ENCODE data around the gene TUBG2.
A peak's percentile ranks its signal among the peaks of the same experiment; 100 is the strongest.
"Not testable (repeated sequence)": the region's sequence is repeated elsewhere in the genome, so short reads cannot be mapped to it uniquely, and the experiment has no call there.

Gene TUBG2

DNA sequence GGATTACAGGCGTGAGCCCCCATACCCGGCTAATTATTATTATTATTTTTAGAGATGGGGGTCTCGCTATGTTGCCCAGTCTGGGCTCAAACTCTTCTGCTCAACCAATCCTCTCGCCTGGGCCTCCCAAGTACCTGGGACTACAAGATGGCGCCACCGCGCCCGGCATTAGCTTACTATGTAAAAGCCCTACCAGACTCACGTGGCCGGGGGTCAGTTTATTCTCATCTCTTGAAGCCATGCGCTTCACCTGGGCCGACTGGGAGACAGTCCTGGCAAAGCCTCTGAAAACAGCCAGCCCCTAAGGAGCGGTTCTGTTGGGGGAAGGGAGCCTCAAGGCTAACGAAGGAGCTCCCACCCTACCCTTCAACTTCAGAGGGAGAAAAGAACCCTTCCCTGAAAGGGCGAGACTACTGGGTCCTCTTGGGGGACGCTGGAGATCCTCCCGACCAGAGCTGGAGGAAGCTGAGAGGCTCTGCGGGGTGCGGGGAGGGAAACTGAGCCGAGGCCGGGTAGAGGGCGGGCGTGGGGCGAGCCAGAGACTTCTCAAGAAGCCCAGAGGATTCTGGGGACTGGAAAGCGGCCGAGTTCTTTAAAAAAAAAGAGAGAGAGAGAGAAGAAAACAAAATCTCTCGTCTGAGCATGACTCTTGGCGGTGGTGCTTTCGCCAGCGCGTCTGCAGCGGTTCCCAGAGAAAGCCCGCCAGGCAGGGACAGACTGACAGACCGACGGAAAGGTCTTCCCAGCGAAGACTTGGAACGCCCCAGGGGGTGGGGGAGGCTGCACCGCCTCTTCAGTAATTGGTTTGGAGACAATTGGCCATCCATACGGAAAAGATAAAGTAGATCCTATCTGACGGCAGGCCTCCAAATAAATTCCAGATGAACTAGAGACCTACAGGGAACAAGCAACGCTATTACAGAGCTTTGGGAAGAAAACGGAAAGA is 5.6 kb upstream of the TUBG2 start:
- DNase-seq (ENCODE audit: low read depth in 2 of 2) = peak; percentile 68 to 69

DNA sequence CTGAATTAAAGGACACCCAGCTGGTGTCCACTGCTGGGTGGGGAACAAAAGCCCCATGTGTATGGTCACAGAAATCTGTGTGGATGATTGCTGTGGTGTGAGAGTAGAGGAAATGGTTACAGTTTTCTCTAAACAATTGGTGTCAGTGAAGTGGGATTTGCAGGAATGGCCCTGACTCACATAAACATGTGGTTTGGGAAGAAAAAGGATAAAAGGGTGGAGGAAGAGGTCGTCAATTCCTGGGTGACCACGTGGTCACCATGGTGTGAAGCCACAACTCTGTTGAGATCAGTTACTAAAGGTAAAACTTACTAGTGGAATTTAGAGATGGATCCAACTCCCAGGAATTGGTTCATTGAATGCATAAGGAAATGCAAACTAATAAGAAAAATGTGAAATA is 3.6 kb upstream of the TUBG2 start:
- DNase-seq (ENCODE audit: low read depth in 2 of 2) = peak; percentile 36 to 37

DNA sequence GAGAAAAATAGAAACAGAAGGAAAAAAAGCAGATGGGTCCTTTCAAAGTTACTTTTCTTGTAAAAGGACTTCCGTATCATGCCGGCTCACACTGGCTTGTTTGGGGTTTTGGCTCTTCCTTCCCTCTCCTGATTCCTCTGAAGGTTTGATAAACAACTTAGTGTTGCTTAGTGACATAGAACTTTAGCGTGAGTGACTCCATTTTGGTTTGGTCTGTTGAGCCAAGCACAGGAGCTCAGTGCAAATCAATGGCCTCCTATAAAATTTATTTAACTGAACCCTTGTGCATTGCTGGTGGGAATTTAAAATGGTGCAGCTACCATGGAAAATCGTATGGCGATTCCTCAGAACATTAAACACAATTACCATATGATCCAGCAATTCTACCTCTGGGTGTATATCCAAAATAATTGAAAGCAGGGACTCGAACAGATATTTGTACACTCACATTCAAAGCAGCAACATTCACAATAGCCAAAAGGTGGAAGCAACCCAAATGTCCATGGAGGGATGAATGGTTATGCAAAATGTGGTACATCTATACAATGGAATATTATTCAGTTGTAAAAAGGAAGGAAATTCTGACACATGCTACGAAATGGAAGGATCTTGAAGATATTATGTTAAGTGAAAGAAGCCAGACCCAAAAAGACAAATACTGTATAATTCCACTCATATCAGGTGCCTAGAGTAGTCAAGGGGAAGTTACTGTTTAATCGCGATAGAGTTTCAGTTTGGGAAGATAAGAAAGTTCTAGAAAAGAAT is 1.1 kb upstream of the TUBG2 start:
- no peak for DNase-seq (ENCODE audit: low read depth in 2 of 2)

DNA sequence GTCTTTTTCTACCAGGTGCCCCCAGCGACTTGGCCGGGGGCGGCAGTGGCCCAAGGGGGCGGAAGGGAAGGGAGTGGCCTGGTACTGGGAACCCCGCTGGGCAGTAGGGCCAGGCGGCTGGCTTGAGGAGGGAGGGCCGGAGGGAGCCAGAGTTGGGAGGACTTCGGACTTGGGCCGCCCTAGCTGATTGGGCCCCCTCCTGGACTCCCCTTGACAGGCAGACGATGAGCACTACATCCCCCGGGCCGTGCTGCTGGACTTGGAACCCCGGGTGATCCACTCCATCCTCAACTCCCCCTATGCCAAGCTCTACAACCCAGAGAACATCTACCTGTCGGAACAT is 819 bp downstream of the TUBG2 start:
- DNase-seq (ENCODE audit: low read depth in 2 of 2) = not testable (repeated sequence)

DNA sequence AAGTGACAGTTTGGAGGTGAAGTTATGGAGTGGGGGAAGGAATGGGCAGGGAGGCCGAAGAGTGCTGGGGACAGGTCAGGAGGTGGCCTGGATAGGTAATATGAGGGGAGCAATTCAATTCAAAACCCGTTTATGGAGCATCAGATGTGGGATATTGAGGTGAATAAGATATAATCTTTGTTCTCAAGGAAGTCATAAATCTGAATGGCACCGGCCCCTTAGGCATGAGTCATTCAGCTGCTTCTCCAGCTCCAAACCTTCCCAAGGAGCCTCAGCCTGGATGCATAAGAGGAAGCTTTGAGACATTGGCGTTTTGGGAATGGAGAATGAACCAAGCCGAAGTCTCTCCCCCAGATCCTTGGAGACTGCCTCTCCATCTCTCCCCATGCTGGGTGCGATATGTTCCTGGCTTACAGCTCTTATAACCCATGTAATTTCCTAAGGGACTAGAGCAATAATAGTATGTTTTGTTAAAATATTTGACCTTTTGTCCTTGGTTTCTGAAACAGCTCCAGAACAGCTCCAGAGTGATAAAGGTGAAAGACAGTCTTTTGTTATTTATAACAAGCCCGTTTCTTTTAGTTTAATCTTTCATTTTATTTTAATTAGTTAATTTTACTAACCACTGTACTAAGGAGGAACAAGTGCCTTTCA is 1.7 kb downstream of the TUBG2 start:
- DNase-seq (ENCODE audit: low read depth in 2 of 2) = no peak

DNA sequence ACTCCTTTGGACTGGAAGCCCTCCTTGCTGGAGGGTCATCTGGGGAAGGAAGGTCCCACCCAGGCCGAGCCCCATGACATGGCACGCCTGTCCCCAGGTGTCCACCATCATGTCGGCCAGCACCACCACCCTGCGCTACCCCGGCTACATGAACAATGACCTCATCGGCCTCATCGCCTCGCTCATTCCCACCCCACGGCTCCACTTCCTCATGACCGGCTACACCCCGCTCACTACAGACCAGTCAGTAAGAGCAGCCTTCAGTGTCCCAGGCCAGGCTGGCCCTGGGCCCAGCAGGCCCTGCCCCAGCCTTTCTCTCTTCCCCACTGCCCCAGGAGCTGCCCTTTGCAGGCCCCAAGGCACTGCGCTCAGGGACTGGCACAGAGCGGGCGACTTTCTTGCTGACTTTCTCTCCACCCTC is 6.5 kb downstream of the TUBG2 start:
- no peak for DNase-seq (ENCODE audit: low read depth in 2 of 2)

DNA sequence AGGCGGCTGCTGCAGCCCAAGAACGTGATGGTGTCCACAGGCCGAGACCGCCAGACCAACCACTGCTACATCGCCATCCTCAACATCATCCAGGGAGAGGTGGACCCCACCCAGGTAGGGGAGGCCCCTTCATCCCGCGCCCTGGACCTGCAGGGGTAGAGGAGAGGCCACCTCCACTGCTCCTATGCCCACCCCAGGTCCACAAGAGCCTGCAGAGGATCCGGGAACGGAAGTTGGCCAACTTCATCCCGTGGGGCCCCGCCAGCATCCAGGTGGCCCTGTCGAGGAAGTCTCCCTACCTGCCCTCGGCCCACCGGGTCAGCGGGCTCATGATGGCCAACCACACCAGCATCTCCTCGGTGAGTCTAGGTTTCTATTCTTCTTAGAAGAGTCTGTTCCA is 7.0 kb downstream of the TUBG2 start:
- not testable (repeated sequence) for DNase-seq (ENCODE audit: low read depth in 2 of 2)

DNA sequence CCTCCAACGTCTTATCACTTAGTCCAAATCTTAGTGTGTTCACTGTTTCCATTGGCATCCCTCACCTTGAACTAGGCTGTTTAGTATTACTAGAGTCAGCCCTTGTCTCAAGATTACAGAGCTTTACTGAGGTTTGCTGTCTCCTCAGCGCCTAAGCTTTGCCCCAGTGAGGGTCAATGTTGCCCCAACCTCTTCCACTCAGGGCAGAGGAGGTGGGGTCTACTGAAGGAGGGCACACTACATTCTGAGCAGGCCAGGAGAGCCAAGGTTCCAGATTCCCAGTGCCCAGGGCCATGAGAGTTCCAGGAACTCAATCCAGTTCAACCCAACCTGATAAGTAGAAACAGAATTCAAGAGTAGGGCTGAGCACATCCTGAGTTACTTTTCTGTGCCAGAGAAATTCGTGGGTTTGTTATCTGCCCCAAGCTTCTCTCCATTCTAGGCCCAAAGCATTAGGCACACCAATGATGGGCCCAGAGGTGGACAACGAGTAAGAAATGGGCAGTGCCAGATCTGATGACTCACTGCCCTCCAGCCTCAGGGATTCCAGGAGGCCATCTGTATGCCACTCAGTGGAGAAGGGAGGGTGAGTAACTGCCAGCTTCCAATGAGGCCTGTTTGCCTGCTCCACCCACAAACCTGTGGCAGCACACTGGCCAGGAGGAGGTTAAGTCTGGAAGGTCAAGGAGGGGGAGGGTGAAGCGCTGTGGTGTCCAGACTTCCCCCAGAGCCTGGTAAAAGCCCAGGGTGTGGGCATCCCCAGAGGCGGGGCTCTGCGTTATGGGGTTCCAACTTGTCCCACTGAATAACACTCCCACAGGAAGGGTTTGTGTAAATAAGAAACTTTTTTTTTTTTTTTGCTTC is 8.2 kb downstream of the TUBG2 start:
- no peak for DNase-seq (ENCODE audit: low read depth in 2 of 2)

DNA sequence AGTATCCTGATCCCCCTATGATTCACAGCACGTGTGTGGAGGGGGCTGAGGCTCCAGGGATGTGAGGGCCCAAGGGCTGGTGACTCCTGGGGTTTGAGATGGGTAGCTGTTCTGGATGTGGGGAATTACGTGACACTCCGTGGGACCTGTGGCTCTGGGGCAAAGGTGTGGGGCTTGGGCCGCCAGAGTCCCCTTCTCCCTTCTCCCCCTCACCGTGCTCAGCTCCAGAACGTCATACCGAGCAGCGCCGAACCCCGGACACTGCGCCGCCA is 10.6 kb downstream of the TUBG2 start:
- no peak for DNase-seq (ENCODE audit: low read depth in 2 of 2)

DNA sequence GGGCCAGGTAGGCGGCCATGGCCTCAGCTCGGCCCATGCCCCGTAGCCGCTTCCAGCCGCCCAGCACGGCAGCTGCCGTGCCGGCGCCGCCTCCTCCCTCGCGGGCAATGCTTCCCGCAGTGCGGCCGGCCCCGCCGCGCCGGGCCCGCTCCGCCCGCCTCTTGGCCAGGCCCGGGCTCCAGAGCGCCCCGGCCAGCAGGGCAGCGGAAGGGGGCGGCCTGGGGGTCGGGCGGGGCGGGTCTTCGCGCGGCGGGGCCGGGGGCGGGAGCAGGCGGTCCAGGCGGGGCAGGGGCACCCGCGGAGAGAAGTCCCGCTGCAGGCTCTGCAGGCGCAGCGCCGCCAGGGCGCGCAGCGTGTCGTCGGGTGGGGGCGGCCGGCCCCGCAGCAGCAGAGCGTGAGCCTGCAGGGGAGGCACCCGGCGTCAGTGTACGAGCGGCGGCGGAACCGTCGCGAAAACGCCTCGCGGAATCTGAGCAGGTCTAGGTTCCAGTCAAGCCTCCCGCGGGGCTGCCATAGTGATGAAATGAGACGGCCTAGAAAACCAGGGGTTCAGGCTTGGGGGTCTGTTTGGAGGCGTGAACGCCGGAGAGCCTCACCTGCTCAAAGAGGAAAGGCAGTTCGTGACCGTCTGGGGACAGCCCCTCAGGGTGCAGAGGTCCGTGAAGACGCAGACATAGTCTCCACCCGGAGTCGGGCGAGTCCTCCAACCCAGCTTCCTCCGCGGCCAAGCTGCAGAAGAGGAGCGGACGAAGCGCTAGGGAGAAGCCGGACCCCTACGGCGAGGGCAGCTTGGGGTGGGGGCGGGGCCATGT is 11.1 kb downstream of the TUBG2 start:
- no peak for DNase-seq (ENCODE audit: low read depth in 2 of 2)

DNA sequence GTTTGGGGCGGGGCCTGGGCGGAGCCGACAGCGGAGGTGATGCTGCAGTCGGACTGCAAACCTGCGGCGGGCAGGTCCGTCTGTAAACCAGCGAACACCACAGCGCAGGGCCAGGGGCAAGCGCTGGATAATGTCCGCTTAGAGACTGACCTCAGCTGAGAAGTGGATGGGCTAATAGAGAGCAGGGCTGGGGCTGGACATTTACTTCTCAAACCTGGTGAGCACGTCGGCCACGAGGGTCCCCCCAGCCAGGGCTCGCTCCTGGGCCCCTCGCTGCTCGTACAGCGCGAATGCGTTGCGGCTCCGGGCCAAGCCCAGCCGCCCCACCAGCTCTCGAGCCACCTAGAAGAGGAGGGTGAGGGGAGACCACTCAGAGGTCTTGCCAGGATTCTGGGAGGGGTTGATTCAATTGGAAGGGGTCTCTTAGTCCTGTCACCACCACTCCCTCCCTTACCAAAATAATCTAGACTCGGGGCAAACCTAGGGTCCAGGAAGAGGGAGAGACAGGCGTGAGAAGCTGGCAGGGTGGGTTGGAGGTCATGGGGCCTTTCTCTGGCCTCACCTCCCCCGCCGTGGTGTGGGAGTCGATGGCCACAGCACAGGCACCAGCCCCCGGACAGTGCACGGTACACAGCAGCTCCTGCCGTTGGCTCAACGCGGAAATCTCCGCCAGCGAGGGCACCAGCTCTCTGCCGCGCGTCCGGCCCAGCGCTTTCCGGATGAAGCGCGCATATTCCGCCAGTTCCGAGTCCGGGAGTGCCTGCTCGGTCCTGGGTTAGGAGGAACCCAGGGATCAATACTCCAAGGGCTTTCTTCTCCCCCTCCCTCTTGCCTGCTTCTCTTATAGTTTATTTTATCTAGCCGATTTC is 11.9 kb downstream of the TUBG2 start:
- no peak for DNase-seq (ENCODE audit: low read depth in 2 of 2)

DNA sequence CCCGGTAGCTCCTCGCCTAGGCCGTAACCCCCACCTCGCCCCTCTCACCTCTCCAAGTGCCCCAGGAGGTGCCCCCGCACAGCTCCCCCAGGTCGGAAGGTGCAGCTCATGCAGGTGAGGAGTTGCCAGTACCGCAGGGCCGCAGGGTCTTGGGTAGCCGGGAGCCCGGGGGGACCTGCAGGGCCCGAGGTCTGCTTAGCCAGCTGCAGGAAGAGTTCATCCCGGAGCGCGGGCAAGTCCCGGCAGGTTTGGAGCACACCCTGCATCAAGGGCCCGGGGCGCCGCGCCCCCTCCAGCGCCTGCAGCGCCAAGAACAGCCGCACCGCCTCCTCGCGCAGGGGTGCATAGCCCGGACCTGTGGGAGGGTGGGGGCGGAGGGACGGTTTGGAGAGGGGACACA is 13.0 kb downstream of the TUBG2 start:
- DNase-seq (ENCODE audit: low read depth in 2 of 2) = no peak

DNA sequence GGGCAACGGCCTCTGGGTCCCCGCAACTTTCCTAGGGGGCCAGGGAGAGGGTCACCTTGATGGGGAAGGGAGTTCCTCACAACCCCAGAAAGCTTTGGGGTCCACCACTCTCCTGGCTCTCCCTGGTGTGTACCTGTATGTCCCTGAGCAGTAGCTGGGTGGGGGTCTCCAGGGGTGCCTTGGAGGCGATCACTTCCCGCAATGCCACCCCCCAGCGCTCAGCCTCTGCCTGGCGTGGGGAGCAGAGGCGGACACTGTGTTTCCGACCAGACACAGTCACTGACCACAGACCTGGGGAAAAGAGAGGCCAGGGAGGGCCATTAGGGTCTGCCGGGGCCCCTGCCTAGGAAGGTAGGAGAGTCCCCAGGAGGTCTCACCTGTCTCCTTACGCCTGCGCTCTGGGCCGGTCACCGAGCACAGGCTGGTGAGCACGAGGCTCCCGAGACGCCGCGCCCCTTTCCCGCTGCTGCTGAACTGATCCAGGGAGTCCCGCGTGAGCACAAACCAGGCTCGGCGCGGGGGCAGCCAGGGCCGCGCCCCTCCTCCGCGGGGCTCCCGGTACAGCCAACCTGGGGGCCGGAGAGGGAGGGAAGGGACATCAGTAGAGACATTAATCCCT is 14.3 kb downstream of the TUBG2 start:
- no peak for DNase-seq (ENCODE audit: low read depth in 2 of 2)

DNA sequence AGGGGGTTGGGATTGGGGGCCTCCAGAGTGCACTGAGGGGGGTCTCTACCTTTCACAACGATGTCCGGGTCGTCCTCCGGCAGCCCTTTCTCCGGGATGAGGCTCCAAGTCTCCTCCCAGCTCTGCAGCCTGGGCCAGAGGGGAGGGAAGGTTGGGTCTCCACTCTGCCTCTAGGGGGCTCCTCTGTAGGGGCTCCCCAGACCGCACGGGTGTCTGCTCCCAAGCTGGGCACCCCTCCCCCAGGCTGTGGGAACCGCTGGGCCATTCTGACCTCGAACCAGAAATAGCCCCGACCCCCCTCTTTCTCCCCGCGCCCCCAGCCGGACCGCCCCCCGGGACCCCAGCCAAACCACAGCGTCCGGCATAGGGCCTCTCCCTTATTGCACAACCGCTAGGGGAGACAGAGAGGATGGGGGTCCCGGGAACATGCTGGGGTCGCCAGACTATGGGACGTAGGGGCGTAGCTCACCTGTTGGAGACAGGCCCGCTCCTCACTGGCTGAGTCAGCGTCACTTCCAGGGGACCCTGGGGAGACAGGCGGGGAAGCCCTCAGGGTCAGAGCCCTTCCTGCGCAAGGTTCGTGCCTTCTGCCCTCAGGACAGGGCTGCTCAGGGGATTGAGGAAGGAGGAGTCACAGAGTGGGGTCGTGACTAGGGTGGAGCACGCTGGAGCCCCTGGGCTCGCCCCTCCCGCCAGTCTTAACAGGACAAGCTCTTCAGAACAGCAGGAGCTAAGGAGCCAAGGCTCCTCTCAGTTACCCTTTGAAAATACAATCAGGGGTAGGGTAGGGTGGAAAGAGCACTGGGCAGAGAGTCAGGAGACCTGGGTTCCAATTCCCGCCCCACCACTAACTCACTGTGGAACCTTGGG is 15.0 kb downstream of the TUBG2 start:
- no peak for DNase-seq (ENCODE audit: low read depth in 2 of 2)

DNA sequence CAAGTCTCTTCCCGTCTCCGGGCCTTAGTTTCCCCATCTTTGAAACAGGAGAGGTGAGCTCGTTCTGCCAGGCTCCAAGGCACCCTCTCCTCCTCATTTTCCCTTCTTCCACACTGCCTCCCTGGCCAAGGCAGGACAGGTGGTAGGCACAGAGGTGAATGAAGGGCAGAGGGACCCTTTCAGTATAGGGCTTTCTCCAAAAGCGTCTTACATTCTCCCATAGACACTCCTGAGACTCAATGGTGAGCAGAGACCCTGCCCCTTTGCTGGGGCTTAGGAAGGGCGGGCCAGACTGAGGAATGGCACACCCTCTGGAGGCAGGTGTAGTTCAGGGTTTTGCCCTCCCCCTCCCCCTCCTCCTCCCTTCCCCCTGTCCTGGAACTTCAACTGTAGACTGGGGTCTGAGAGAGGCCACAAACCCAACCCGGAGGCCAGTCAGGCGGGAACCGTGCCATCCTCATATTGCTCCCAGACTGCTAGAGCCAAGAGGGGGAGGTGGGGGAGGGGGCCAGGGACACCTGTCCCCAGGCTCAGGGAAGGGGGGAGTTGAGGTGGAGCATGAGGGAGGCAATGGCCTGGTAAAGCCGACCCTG is 15.8 kb downstream of the TUBG2 start:
- no peak for DNase-seq (ENCODE audit: low read depth in 2 of 2)

DNA sequence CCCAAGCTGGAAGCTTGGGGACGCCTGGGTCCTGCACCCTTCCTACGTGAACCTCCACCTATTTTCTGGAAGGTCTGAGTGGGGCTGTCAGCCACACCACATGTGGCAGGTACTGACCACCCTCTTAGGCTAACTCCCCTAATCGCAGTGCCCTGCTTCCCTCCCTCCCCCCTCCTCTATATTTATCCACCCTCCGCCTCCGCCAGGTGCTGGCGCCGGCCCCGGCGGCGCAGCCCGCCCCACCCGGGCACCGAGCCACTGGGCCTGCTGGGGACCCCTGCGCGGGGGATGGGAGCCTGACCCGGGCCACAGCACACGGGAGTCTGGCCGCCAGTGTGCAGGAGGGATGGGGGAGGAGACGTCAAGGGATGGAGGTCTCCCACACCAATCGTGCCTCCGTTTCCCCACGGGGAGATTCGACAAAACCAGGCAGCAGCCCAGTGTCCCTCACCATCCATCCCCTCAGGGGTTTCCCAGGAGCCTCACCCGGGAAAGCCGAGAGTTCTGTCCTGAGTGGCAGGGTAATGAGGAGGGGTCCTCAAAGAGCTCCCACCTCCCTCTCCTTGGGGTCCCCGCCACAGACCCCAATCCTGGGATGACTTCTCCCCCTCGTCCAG is 16.4 kb downstream of the TUBG2 start:
- no peak for DNase-seq (ENCODE audit: low read depth in 2 of 2)

DNA sequence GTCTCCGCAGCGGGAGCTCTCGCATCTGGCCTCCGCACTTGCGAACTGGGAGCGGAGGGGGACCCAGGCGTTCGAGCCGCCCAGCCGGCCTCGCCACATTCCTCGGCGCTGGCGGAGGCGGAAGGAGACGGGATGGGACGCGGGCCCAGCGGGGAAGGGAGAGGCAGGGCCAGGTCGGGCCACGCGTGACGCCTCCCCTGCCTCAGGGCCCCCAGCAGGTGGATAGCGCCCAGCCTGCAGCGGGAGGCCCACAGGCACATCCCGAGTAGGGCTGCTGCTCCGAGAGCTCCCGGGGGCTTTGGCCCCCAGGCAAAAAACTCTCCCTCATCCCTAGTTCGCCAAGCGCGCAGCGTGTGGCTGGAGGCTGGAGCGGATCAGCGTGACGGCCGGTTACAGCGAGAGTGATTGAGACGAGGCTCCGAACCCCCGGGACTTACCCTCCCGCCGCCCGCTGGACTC is 16.9 kb downstream of the TUBG2 start:
- DNase-seq (ENCODE audit: low read depth in 2 of 2) = no peak

All from fibroblast of skin of left biceps (primary cell).